ENCODE results near the gene GALNT7. TPM values are rescaled to one million over a fixed set of nuclear protein-coding genes. Genes with fewer than 3 reads are reported as not detected.
A peak's percentile ranks its signal among the peaks of the same experiment; 100 is the strongest.

Gene GALNT7
- polyA plus RNA-seq, 3 donors, result 12.3 to 29.0 (median 19.7) TPM

- H3K36me3 ChIP-seq (replicated peaks in 1 of 2; ENCODE audit: control insufficient read depth in 1 of 2, insufficient read depth in 2 of 2, low read length in 2 of 2), result peaks cover 0 to 45% of the 10 kb centered on the region in 2 donors
- no peak overlapping the region for H3K9ac ChIP-seq (ENCODE audit: insufficient read depth, low read length, poor library complexity, severe bottlenecking)
- Mint-ChIP-seq H3K9me3 (peaks cover 12 to 54% (median 45%) of the 10 kb centered on the region in 7 donors), H3K27me3 (ENCODE audit: low read depth in 3 of 3) (peaks cover 0 to 1% (median 0%) of the 10 kb centered on the region in 3 donors), H3K27ac (peak overlapping the region in 1 of 7 donors; percentile 6), H3K4me3 (no peak overlapping the region), H3K4me1 (peaks cover 9% of the 10 kb centered on the region), H3K36me3 (peaks cover 19 to 29% of the 10 kb centered on the region in 2 donors)
- H3K4me2 ChIP-seq (replicated peaks; ENCODE audit: extremely low read depth, low read length, poor library complexity, severe bottlenecking), result no peak overlapping the region
- H3K27ac ChIP-seq (ENCODE audit: low read depth in 1 of 2, low read length in 2 of 2), result no peak overlapping the region
- peaks cover 5 to 17% of the 10 kb centered on the region in 2 donors for H3K4me1 ChIP-seq (ENCODE audit: control insufficient read depth in 1 of 2, insufficient read depth in 2 of 2, low read length in 2 of 2)
- TF ChIP-seq CTCF (IDR thresholded peaks at IDR 0.05), result no peak
- intact Hi-C loops (cut with micrococcal nuclease), result no loop called here
- DNase-seq, result no peak
- H3K9me3 ChIP-seq (replicated peaks in 1 of 2; ENCODE audit: control insufficient read depth in 1 of 2, insufficient read depth in 1 of 2, low read length in 2 of 2), result peaks cover 24 to 53% of the 10 kb centered on the region in 2 donors
- H3K4me3 ChIP-seq (replicated peaks in 1 of 3; ENCODE audit: low read depth in 2 of 3, low read length in 3 of 3), result no peak overlapping the region
- H4K20me1 ChIP-seq (ENCODE audit: insufficient read depth, low read length), result peaks cover 9% of the 10 kb centered on the region
- H3K27me3 ChIP-seq (ENCODE audit: control insufficient read depth in 2 of 2, insufficient read depth in 2 of 2, low read length in 2 of 2), result no peaks in the 10 kb centered on the region
- WGBS (ENCODE audit: insufficient coverage), result 80% methylated on average over 2 of the region's 3 CpGs
- peaks cover 37% of the 10 kb centered on the region for H3K79me2 ChIP-seq (ENCODE audit: insufficient read depth, low read length)
- H2AFZ ChIP-seq (ENCODE audit: insufficient read depth, low read depth, low read length, poor library complexity, severe bottlenecking), result no peak overlapping the region
Measured at GRCh38 chr4:173282626-173283025, 114.0 kb downstream of the GALNT7 start.

GRCh38 chr4:173284463-173284862, 115.9 kb downstream of the GALNT7 start:
- H3K4me3 ChIP-seq (replicated peaks in 1 of 3; ENCODE audit: low read depth in 2 of 3, low read length in 3 of 3), result no peak overlapping the region
- H3K4me1 ChIP-seq (ENCODE audit: control insufficient read depth in 1 of 2, insufficient read depth in 2 of 2, low read length in 2 of 2), result peaks cover 5 to 17% of the 10 kb centered on the region in 2 donors
- H3K9me3 Mint-ChIP-seq, result peaks cover 12 to 58% (median 49%) of the 10 kb centered on the region in 7 donors
- H3K27ac ChIP-seq (ENCODE audit: low read depth in 1 of 2, low read length in 2 of 2), result no peak overlapping the region
- H3K4me2 ChIP-seq (replicated peaks; ENCODE audit: extremely low read depth, low read length, poor library complexity, severe bottlenecking), result no peak overlapping the region
- H3K27ac Mint-ChIP-seq, result no peak overlapping the region
- H2AFZ ChIP-seq (ENCODE audit: insufficient read depth, low read depth, low read length, poor library complexity, severe bottlenecking), result no peak overlapping the region
- H3K4me1 Mint-ChIP-seq, result peaks cover 9% of the 10 kb centered on the region
- H3K4me3 Mint-ChIP-seq, result no peak overlapping the region
- H3K27me3 ChIP-seq (ENCODE audit: control insufficient read depth in 2 of 2, insufficient read depth in 2 of 2, low read length in 2 of 2), result no peaks in the 10 kb centered on the region
- intact Hi-C loops (cut with micrococcal nuclease), result no loop called here
- no peak for TF ChIP-seq CTCF (IDR thresholded peaks at IDR 0.05)
- H3K36me3 ChIP-seq (replicated peaks in 1 of 2; ENCODE audit: control insufficient read depth in 1 of 2, insufficient read depth in 2 of 2, low read length in 2 of 2), result peaks cover 0 to 45% of the 10 kb centered on the region in 2 donors
- DNase-seq, result no peak
- H3K27me3 Mint-ChIP-seq (ENCODE audit: low read depth in 3 of 3), result peaks cover 0 to 2% (median 0%) of the 10 kb centered on the region in 3 donors
- no peak overlapping the region for H3K9ac ChIP-seq (ENCODE audit: insufficient read depth, low read length, poor library complexity, severe bottlenecking)
- H3K36me3 Mint-ChIP-seq, result peaks cover 17 to 26% of the 10 kb centered on the region in 2 donors
- H3K79me2 ChIP-seq (ENCODE audit: insufficient read depth, low read length), result peaks cover 33% of the 10 kb centered on the region
- peaks cover 27 to 56% of the 10 kb centered on the region in 2 donors for H3K9me3 ChIP-seq (replicated peaks in 1 of 2; ENCODE audit: control insufficient read depth in 1 of 2, insufficient read depth in 1 of 2, low read length in 2 of 2)
- peaks cover 11% of the 10 kb centered on the region for H4K20me1 ChIP-seq (ENCODE audit: insufficient read depth, low read length)
